GM18508 (cell line): ENCODE data around the gene RAB3C.

Source experiments
- ATAC-seq: cut with Tn5 transposase; IDR thresholded peaks from one replicate; pipeline ENCODE4 v1.9.1; 2021; ENCODE audit warnings: moderate number of reproducible peaks; ENCODE audit not compliant: insufficient read depth, unreplicated experiment

The RAB3C gene

DNA sequence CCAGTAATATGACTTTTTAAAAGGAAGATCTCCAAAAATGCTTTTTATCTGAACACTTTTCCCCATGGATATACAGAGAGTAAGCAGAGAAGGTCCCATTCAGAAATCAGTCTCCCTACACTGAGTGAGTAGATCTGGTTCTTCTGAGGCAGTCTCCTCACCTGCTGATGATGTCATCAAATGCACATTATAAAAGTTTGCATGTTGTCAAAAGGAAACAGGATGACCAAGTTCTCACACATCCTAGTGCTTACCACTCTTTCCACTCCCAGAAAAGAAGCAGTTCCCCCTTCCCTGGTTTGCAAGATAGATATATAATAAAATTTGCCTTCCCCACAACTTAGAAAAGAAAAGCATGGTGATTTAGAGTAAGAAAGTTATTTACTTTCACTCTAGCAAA, 180.5 kb downstream of the RAB3C start:
- ATAC-seq, result no peak

DNA sequence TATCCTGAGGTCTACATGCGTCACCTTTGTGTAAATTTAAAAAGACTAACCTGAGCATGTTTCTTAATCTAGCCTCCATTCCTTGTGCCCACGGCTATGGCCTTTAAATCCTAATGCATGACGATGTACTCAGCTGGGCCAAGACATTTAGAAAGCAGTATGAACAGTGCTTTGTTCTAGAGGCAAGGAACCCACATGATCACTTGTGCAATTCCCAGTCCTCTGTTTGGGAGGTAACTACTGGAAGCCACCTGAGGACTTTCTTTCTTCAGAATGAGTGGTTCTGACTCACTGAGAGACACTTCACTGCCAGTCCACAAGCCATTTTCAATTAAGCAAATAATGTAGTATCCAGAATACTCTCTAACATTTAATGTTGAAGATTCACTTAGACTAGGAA, 181.3 kb downstream of the RAB3C start:
- no peak for ATAC-seq

DNA sequence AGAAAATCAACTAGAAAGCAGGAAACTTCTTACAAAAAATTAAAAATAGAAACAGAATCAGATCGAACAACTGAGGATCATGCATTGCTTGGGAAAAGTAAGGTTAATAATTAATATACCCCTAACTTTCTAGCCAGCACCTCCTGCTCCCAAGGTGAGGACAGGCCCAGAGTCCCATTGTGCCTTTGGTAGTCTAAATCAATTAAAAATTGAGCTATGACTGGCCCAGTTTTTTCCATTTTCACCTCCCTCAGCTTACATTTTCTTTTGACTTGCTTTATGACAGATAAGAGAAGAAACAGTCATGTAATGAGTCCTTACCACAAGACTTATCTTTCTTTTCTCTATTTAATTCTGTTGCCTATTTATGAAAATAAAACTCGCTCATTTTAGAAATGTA, 182.2 kb downstream of the RAB3C start:
- ATAC-seq, result no peak

DNA sequence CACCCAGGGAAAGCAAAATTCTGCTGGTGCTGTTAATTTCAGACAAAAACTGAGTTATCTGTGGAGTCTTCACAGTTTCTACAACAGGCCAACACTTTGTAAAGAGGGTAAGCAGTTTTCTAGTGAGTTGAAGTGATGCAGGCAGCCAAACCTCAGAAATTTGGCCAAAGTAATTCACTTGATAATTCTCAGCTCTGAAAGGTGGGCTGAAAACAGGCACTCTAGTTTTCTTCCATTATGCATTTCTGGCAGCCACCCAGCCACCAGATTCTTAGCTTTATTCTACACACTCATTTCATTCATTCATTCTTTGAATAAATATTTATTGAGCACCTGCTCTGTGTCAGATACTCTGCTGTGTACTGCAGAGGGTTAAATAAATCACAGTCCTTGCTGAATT, 184.2 kb downstream of the RAB3C start:
- no peak for ATAC-seq

DNA sequence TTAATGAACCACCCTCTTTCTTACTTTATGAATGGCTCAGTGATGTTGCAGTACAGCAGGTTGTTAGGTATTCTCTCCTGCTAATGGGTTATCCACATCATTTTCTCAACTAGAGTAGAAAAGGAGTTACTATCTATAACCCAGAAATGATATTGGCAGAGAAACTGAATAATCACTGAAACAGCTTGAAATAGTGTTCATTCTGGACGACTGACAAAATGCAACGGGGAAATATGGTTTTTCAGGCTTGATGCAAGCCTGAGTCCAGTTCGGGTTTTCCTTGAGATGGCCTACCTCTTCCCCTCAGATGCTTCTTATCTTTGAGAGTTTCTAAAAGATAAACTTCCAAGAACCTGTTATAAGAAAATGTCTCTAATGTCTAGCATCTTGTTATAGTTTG, 187.3 kb downstream of the RAB3C start:
- no peak for ATAC-seq

DNA sequence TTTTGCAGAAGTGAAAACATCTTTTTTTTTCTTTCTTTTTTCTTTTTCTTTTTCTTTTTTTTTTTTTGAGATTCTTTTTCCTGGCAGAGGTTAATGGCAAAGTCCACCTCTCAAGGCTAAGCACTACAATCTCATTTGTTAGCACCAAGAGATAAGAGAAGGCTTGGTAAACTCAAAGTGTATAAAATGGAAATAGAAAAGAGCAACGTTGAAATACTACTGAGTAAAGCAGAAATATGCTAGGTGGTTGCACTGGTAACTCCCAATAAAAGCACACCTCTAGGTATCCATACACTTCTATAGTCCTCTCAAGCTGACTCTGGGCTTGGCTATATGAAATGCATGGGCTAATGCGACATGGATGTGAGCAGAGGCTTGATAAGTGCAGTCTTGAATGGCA, 188.9 kb downstream of the RAB3C start:
- no peak for ATAC-seq

DNA sequence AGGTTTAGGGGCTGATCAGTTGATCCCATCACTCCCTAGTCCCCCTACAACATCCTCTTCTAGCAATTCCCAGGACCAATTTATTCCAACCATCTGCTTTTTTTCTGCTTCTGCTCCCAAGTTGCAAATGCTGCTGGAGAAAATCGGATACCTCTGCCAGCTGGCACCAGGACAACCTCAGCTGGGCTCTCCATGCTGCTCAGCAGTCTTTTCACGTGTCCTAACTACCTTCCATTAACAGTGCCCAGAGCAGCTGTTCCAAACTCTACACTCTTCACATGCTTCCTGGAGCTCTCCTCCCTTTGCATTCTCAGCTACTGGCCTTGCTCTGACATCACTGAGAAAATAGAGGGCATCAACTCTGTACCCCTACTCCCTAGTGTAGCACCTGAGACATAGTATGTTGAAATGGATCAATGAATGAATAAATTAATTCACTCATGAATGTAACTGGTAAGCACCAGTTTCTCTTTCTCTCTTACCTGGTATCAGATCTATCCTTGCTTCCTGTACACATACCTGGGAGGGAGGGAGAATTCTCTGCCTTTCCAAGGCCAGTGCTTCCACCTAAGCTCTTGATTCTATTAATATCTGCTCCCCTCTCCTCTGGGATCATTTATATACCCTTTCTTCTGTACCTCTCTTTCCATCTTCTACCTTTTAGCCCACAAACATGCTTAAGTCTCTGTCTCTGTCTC, 191.0 kb downstream of the RAB3C start:
- ATAC-seq, result no peak

DNA sequence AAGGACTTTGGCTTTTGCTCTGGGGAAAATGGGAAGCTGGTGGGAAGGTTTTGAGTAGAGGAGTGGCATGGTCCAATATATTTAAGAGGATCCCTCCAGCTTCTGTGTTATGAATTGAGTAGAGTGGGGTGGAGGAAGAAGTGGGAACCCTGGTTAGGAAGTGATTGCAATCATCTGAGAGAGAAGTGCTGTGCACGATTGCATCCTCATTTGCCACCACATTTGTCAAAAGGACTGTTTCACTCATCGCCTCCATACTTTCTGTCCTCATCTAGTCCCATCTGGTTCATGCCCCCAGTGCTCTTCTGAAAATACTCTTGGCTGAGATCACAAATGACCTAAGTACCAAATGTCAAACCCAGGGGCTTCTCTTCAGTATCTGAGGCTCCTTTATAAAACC, 192.1 kb downstream of the RAB3C start:
- ATAC-seq, result no peak

DNA sequence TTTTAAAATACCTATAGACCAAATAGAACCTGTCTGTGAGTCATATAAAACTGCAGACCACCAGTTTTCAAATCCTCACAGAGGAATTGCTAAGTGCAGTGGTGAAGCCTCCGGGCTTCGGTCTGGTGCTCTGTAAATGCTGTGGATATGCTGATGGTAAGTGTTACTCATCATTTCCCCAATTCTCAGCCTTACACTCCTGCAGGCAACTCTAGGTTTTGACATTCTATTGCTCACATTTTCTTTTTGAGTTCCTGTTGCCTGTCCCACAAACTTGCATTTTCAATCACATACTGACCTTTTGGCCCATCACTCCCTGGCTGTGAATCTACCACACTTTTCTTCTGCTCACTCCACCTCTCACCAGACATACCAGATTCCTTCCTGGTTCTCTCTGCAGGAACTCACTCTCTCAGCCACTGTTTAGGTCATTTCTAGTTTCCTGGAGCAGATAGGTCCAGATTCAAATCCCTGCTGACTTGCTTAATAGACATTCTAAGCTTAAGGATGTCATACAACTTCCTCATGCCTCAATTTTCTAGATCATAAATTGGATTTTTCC, 192.9 kb downstream of the RAB3C start:
- ATAC-seq, result peak; percentile 91

DNA sequence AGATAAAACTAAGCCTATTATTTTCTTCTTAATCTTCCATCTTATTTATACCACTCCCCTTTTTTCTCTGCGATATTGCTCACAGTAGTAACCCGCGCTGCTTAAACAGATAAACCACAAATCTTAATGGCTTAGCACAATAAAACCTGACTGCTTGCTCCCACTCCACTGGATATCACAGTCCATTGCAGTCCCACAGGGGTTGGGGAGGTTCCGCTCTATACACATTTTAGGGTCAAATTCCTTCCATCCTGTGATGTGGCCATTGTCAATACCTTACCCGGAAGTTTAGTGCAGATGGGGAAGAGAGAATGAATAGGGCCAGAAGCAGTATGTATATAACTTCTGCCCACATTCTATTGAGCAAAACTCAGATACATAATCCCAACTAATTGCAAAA, 193.7 kb downstream of the RAB3C start:
- no peak for ATAC-seq

DNA sequence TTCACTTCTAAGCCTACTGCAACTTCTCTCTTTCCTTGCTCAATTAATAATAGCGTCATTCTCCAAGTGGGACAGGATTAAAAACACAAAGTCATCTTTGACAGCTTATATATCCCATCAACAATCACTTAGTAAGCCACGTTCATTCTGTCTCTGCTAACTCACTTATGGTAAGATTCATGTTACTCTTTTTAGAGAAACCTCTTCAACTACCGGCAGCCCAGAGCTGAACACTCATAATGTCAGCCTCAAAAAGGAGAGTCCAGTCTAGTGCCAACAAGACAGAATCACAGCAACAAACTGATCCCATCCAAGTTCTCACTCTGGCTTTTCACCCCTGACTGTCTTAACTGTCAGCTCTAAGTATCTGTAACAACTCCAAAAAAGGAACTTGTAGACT, 196.0 kb downstream of the RAB3C start:
- no peak for ATAC-seq

DNA sequence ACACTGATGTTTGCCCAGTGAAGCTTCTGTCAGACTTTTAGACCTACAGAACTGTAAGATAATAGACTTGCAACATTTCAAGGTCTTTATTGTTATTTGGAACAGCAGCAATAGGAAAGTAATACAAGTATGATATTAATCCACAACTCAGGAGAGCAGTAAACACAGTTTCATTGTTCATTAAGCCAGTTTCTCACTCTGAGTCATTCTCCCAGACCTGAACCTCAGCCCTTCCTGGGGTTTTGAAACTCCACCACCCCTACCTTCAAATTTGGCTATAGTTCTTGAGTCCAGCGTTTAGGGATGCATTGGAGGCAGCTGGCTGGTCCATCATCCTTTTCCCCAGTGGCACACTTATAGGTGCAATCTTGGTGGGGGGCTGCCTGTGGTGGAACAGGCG, 203.2 kb downstream of the RAB3C start:
- no peak for ATAC-seq

DNA sequence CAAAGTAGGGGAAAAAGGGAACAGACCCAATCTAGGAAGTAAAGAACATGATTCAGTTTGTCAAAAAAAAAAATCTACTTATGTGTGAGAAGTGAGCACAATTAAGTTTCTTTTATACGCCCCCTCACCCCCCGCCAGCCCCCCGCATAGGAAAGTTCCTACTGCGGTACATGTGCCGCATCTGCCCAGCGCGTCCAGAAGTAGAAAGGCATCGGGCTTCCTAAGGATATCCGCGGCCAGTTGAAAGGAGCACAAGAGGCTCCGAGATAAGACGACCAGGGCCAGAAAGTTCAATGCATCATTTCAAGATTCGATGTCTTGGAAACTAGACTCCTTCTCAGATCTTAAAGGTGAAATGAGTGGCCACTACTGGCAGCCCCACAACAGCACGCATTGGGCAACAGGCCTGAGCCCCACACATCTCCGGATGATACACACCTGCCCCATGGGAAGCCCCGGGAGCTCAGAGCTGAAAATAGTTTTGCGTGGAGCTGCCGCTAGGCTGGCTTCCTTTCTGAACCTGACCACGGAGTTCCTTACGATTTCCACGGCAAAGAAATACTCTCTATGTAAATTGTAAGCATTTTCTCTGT, 203.9 kb downstream of the RAB3C start:
- peak; percentile 68 for ATAC-seq

DNA sequence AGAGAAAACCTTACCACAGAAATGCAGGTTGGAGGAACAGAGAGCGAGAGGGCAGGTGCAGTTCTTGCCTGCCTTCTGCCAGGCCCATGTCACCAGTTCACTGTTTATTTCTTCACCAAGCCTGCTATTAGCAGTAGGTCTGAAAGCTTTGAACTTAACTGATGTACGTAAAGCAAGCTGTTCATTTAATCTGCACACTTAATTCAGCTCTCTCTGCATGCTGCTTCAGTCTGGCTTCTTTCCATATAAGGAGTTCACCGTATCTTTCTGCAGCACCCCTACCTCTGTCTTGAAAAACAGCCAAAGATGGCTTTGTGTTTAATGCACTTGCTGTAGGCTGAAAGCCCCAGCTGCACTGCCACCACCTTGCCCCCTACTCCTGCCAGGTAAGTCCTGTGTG, 205.1 kb downstream of the RAB3C start:
- no peak for ATAC-seq

DNA sequence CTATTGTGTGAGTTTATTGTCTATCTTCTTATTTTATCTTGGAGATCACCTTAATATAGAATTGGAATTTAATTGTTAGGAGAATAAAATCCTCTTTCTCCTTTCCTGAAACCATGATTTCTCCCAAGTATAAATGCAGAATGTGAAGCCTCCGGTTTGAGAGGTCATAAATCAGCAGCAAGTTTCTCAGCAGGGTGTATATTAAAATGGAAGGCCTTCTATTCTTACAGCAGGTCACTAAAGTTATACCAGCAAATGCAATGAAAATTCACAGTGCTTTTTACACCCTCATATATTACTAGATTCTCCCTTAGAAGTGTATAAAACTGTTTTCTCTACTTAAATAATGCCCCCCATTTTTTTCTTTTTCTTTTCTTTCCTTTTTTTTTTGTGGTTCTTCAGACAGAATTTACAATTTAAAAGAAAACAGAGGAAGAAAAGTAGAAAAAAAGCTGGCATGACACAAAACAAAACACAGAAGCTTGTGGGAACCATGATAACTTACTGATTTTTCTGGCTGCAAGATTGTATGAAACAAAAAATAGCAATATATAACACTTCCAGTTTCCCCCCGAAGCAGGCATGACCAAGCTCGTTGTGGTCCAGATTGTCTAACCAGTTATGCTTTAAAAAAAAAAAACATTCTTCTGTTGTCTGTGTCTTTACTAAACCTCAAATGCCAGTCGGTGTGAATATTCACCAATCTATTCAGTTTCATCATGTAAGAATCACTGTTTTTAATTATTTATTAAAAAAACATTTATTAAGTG, 211.2 kb downstream of the RAB3C start:
- ATAC-seq, result no peak

DNA sequence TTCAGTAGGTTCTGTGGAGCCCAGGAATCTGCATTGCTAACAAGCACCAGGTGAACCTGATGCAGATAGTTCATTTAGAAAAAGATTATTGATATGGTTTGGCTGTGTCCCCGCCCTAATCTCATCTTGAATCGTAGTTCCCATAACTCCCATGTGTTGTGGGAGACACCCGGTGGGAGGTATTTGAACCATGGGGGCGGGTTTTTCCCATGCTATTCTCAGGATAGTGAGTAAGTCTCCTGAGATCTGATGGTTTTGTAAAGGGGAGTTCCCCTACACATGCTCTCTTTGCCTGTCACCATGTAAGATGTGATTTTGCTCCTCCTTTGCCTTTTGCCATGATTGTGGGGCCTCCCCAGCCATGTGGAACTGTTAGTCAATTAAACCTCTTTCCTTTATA, 212.0 kb downstream of the RAB3C start:
- no peak for ATAC-seq

DNA sequence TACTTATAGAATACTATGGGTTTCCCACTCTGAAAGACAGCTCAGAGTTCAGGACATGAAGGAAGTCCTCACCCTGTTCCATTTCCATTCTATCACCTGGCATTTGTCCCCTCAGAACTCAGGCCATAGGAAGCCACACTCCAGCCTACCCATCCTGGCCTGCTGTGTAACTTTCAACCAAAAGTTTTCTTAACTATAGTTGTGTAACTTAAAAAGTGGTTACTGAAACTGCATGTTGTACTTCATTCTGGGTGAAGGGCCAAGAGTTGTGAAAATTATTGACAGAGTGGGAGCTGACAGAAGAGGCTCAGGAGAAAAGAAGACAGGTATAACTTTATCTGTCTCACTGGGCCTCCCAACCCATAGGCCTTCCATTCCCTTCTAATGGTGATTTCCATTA, 212.5 kb downstream of the RAB3C start:
- ATAC-seq, result no peak

DNA sequence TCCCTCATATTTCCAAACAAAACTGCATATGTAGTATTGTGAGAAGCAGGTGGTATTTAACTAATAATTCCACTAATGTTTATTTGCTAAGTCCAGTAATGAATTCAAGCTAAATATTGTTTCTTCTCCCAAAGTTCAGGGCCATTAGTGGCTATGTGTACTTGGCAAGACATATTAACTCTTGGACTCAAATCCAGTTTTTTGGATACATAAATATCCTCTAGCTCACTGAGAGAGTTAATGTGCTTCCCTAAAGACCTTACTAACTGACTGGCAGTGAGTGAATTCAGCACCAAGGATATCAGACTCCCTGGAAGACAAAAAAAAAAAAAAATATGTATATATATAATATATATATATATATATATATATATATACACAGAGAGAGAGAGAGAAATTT, 214.1 kb downstream of the RAB3C start:
- ATAC-seq, result no peak

DNA sequence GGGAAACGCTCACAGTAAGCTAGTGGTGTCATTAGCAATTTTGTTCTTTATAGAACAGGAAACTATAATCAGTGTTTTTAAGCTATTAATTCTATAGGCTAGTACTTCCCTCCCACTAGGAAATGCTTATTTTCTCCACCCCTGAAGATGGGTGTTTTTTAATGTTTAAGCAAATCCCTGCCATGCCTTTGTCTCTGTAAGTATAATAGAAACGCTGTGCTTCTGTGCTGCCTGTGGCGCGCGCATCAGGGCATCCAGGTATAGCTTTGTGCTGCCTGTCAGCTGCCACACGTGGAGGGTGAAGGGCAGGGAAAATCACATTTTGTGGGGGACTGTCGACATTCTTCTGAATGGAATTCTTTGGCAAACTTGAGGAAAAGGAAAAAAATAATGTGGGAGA, 217.5 kb downstream of the RAB3C start:
- no peak for ATAC-seq

DNA sequence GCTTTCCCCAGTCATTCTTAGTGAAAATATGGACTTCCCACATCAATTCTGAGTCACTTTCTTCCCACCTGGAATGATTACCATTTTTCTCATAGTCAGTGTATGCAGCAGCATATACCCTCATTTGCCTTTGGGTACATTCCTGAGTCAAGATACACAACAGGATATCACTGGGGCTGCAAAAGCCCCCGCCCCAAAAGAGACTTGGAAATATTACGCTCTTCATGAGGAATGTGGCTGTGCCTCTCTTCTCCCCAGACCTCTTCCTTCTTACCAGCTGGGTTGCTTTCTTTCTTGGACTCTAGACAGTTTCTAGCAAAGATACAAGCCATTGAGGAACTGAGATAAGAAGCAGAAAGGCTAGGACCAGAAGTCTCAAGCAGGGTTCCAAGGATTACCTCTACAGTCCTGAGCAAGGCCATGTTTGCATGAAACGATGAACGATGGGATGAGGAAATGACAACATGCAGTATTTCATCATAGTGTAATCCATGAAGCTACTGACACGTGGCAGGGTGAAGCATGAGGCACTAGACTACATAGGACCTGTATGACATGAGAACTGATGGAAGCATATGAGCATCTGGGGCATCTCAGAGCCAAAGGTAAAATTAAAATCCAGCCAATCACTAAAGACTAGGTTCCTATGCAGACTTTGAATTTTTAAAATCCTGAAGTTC, 218.1 kb downstream of the RAB3C start:
- no peak for ATAC-seq

DNA sequence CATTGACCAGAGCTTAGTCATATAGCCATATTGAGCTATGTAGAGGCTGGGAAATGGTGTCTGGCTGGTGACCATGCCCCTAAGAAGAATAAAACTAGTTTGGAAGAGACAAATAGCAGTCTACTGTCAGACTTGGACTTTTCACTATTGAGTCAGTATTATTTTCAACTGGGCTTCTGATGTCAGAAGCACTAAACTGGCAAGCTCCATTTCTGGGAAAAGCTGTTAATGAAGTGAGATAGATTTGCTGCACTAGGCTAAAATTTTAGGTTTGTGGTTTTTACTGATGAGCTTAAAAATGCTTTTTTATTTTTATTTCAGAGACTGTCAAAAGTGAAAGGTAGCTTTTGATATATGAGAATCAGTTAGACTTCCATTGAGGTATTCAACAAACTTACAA, 220.2 kb downstream of the RAB3C start:
- no peak for ATAC-seq
